Bone marrow (tissue), 2 donors: Measurements from ENCODE around the gene KRT9.
"Not testable (repeated sequence)": the region's sequence is repeated elsewhere in the genome, so short reads cannot be mapped to it uniquely, and the experiment has no call there.

Source experiments
- DNase-seq, 2 donors: peaks; one replicate each; lab custom pipeline; 2025; lab: John Stamatoyannopoulos, UW

Gene KRT9

GRCh38 chr17:41571561-41572434 lies at the start of gene KRT9:
KRT9 (minus strand) TSS chr17:41572059; CDS start chr17:41571992, 67 bp downstream.
- no peak for DNase-seq

GRCh38 chr17:41621435-41621817 lies 49.6 kb upstream of the KRT9 start:
- DNase-seq, result not testable (repeated sequence)

GRCh38 chr17:41620583-41621434 lies 49.0 kb upstream of the KRT9 start:
- no peak for DNase-seq

- not testable (repeated sequence) for DNase-seq
These were observed 48.2 kb upstream of the KRT9 start for GRCh38 chr17:41619927-41620582.

GRCh38 chr17:41619036-41619926 lies 47.4 kb upstream of the KRT9 start:
- no peak for DNase-seq

- no peak for DNase-seq
These were observed 46.6 kb upstream of the KRT9 start for GRCh38 chr17:41618341-41619035.

GRCh38 chr17:41617698-41618097 lies 45.8 kb upstream of the KRT9 start:
- no peak for DNase-seq

GRCh38 chr17:41617136-41617535 lies 45.3 kb upstream of the KRT9 start:
- no peak for DNase-seq

- DNase-seq, result not testable (repeated sequence)
These were observed 44.6 kb upstream of the KRT9 start for GRCh38 chr17:41616486-41616885.

- DNase-seq, result no peak
These were observed 43.6 kb upstream of the KRT9 start for GRCh38 chr17:41615454-41615853.

GRCh38 chr17:41614767-41615166 lies 42.9 kb upstream of the KRT9 start:
- DNase-seq, result not testable (repeated sequence)

GRCh38 chr17:41614098-41614497 lies 42.2 kb upstream of the KRT9 start:
- no peak for DNase-seq

- no peak for DNase-seq
These were observed 41.6 kb upstream of the KRT9 start for GRCh38 chr17:41613277-41614082.

- peak in 1 of 2 donors; percentile 61 for DNase-seq
These were observed 40.7 kb upstream of the KRT9 start, which contains the start of gene KRT16 for GRCh38 chr17:41612376-41613160. KRT16 (minus strand) TSS chr17:41612767; CDS start chr17:41612688, 79 bp downstream.

- no peak for DNase-seq
These were observed 39.2 kb upstream of the KRT9 start for GRCh38 chr17:41610965-41611640.

- DNase-seq, result not testable (repeated sequence)
These were observed 38.2 kb upstream of the KRT9 start for GRCh38 chr17:41610061-41610517.

- DNase-seq, result not testable (repeated sequence)
These were observed 35.1 kb upstream of the KRT9 start for GRCh38 chr17:41606930-41607329.

GRCh38 chr17:41602524-41602923 lies 30.7 kb upstream of the KRT9 start:
- no peak for DNase-seq
